Progenitor cell of endocrine pancreas (in vitro differentiated cells): Measurements from ENCODE around the gene CDH23. TPM values are rescaled to one million over a fixed set of nuclear protein-coding genes. Genes with fewer than 3 reads are reported as not detected.

ENCODE experiments used
- DNase-seq: peaks from one replicate; pipeline ENCODE4 v3.0.0; 2021; ENCODE audit warnings: low spot score; ENCODE audit not compliant: unreplicated experiment
- H3K27ac Mint-ChIP-seq: 2 replicates; pipeline ENCODE4 v1.8.0; 2021; ENCODE audit warnings: mild to moderate bottlenecking, moderate library complexity, mixed read lengths
- H3K27me3 Mint-ChIP-seq: 2 replicates; pipeline ENCODE4 v1.8.0; 2021; ENCODE audit warnings: mixed read lengths
- H3K36me3 Mint-ChIP-seq: 2 replicates; pipeline ENCODE4 v1.8.0; 2022; ENCODE audit warnings: mixed read lengths; ENCODE audit not compliant: insufficient read depth
- H3K4me1 Mint-ChIP-seq: 2 replicates; pipeline ENCODE4 v1.8.0; 2021; ENCODE audit warnings: low read depth, mixed read lengths
- H3K4me3 Mint-ChIP-seq: 2 replicates; pipeline ENCODE4 v1.8.0; 2021; ENCODE audit warnings: low read depth, mild to moderate bottlenecking, moderate library complexity, mixed read lengths
- H3K9me3 Mint-ChIP-seq: 2 replicates; pipeline ENCODE4 v1.8.0; 2021; ENCODE audit warnings: low read depth, mixed read lengths
- CTCF ChIP-seq: fragments of 200-600 bp; sonication (generic); IDR thresholded peaks from one replicate; pipeline ENCODE4 v1.5.0; 2021; ENCODE audit warnings: antibody characterized with exemption, mild to moderate bottlenecking; ENCODE audit not compliant: unreplicated experiment
- total RNA-seq: library from RNA; stranded (reverse); gene quantifications from 2 replicates; pipeline ENCODE4 v1.2.1, GENCODE V29; 2021

The CDH23 gene
- total RNA-seq, 1 donor from 2014 or later = 0.43 TPM

DNA sequence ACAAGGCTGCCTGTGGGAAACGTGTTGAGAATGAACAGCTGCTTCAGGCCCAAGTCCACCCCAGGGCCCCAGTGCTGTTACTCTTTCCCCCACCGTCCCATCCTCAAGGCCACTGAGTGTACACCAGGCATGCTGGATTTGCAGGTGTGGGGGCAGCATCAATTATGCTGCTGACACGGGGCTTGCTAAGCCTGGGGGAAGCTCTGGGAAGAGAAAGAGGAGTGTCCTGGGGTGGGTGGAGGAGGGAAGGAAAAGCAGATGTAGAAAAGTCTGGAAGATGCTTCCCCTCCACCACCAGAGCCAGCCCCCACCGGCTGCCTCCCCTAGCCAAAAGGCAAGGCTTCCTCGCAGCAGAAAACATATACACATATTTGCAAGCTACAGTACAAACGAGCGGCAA lies 153.9 kb downstream of the CDH23 start:
- Mint-ChIP-seq H3K27me3 (peaks cover 12% of the 10 kb centered on the region), H3K27ac (no peak overlapping the region), H3K9me3 (no peaks in the 10 kb centered on the region), H3K4me1 (peaks cover 14% of the 10 kb centered on the region), H3K36me3 (no peaks in the 10 kb centered on the region), H3K4me3 (no peak overlapping the region)
- TF ChIP-seq CTCF = no peak
- no peak for DNase-seq

GRCh38 chr10:71551970-71552369 lies 155.2 kb downstream of the CDH23 start:
- peaks cover 20% of the 10 kb centered on the region for H3K27me3 Mint-ChIP-seq
- DNase-seq = no peak
- no peaks in the 10 kb centered on the region for H3K36me3 Mint-ChIP-seq
- H3K27ac Mint-ChIP-seq = no peak overlapping the region
- TF ChIP-seq CTCF = no peak
- peaks cover 14% of the 10 kb centered on the region for H3K4me1 Mint-ChIP-seq
- no peak overlapping the region for H3K4me3 Mint-ChIP-seq
- H3K9me3 Mint-ChIP-seq = no peaks in the 10 kb centered on the region

GRCh38 chr10:71553432-71553831 lies 156.7 kb downstream of the CDH23 start:
- DNase-seq = no peak
- peaks cover 14% of the 10 kb centered on the region for H3K4me1 Mint-ChIP-seq
- TF ChIP-seq CTCF = no peak
- H3K4me3 Mint-ChIP-seq = no peak overlapping the region
- H3K36me3 Mint-ChIP-seq = no peaks in the 10 kb centered on the region
- H3K9me3 Mint-ChIP-seq = no peaks in the 10 kb centered on the region
- no peak overlapping the region for H3K27ac Mint-ChIP-seq
- H3K27me3 Mint-ChIP-seq = peaks cover 23% of the 10 kb centered on the region

GRCh38 chr10:71554671-71555070 lies 158.0 kb downstream of the CDH23 start:
- H3K9me3 Mint-ChIP-seq = no peaks in the 10 kb centered on the region
- H3K27ac Mint-ChIP-seq = no peak overlapping the region
- H3K4me1 Mint-ChIP-seq = peaks cover 6% of the 10 kb centered on the region
- H3K36me3 Mint-ChIP-seq = no peaks in the 10 kb centered on the region
- peaks cover 31% of the 10 kb centered on the region for H3K27me3 Mint-ChIP-seq
- no peak for TF ChIP-seq CTCF
- no peak overlapping the region for H3K4me3 Mint-ChIP-seq
- no peak for DNase-seq

DNA sequence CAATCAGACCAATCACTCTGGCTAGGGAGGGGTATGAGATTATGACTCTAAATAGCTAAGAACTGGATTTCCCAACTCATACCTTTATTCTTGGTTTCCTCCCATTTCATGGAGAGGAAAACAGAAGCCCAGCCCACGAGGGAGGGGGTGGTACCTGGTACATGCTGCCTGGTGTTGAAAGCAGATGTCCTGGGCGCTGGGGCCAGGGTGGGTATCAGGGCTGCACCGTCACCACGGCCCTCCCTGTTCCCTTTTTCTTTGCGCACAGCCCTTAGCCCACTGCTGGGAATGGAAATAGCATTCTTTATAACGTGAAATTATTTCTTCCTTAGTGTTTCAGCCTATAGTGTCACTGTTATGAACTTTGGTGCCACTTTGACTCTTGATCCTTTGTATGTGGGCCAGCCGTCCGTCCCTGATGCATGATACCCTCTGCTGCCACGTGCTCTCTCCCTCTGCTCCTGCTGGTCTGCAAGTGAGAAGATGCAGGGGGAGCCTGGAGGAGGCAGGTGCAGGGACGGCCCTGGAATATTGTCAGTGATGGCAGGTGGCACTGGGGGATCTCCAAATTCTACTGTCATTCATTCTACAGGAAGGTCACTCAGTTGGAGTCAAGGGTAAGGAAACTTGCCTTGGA lies 158.5 kb downstream of the CDH23 start:
- Mint-ChIP-seq H3K27ac (no peak overlapping the region), H3K27me3 (peaks cover 36% of the 10 kb centered on the region)

More for the DNA sequence above, 158.5 kb downstream of the CDH23 start:
- TF ChIP-seq CTCF = no peak
- Mint-ChIP-seq H3K9me3 (no peaks in the 10 kb centered on the region), H3K4me3 (no peak overlapping the region), H3K36me3 (no peaks in the 10 kb centered on the region), H3K4me1 (peaks cover 5% of the 10 kb centered on the region)
- no peak for DNase-seq
